DND-41 (cell line): Measurements from ENCODE around the gene FUT7.

Source experiments
- ATAC-seq: fragments of 200-7000 bp; cut with Tn5 transposase; 3 replicates; pipeline ENCODE4 v1.9.1; 2021; ENCODE audit warnings: low read depth; ENCODE audit not compliant: insufficient read depth
- DNase-seq: peaks from one replicate; pipeline ENCODE4 v3.0.0-alpha.2; 2020
- H2AFZ ChIP-seq: 2 replicates; pipeline ENCODE4 v1.6.0; 2012; ENCODE audit warnings: low read depth, low read length
- H3K27ac ChIP-seq: 2 replicates; pipeline ENCODE4 v1.5.1; 2012; ENCODE audit warnings: low read length, inconsistent platforms
- H3K27me3 ChIP-seq: fragments of 200-600 bp; sonication (generic); 2 replicates; pipeline ENCODE4 v1.6.0; 2012; ENCODE audit warnings: low read length, mild to moderate bottlenecking, inconsistent platforms; ENCODE audit not compliant: insufficient read depth, poor library complexity
- H3K36me3 ChIP-seq: 2 replicates; pipeline ENCODE4 v1.5.1; 2012; ENCODE audit warnings: low read length, inconsistent platforms; ENCODE audit not compliant: insufficient read depth
- H3K4me1 ChIP-seq: 2 replicates; pipeline ENCODE4 v1.5.1; 2012; ENCODE audit warnings: mild to moderate bottlenecking, low read length; ENCODE audit not compliant: insufficient read depth
- H3K4me2 ChIP-seq: 2 replicates; pipeline ENCODE4 v1.6.0; 2012; ENCODE audit warnings: mild to moderate bottlenecking, moderate library complexity, low read length, inconsistent platforms; ENCODE audit not compliant: insufficient read depth
- H3K4me3 ChIP-seq, 2 experiments: fragments of 200-600 bp in 1 of 2; shearing (Covaris generic) in 1 of 2; 2 replicates each; pipeline ENCODE4 v1.5.1; 2012 to 2016; ENCODE audit warnings: inconsistent platforms in 2 of 2, low read length in 2 of 2, mild to moderate bottlenecking in 2 of 2, low read depth in 1 of 2, moderate library complexity in 1 of 2
- H3K79me2 ChIP-seq: 2 replicates; pipeline ENCODE4 v1.6.0; 2012; ENCODE audit warnings: low read length, inconsistent platforms; ENCODE audit not compliant: insufficient read depth
- H3K9ac ChIP-seq: 2 replicates; pipeline ENCODE4 v1.6.0; 2012; ENCODE audit warnings: low read depth, mild to moderate bottlenecking, inconsistent platforms, low read length, moderate library complexity
- H3K9me3 ChIP-seq: 2 replicates; pipeline ENCODE4 v1.5.1; 2012; ENCODE audit warnings: low read length, moderate library complexity, mild to moderate bottlenecking, inconsistent platforms; ENCODE audit not compliant: insufficient read depth, severe bottlenecking
- H4K20me1 ChIP-seq: 2 replicates; pipeline ENCODE4 v1.6.0; 2012; ENCODE audit warnings: low read length; ENCODE audit not compliant: insufficient read depth
- CTCF ChIP-seq: IDR thresholded peaks from 2 replicates; pipeline ENCODE4 v1.5.1; 2012; ENCODE audit warnings: borderline replicate concordance, low read length, moderate library complexity, mild to moderate bottlenecking; ENCODE audit not compliant: poor library complexity, severe bottlenecking; ENCODE audit errors: extremely low read depth
- EZH2 ChIP-seq: IDR thresholded peaks from 3 replicates; pipeline ENCODE4 v1.6.1; 2012; ENCODE audit warnings: borderline replicate concordance, low read depth, mild to moderate bottlenecking, moderate library complexity, low read length, inconsistent platforms; ENCODE audit not compliant: severe bottlenecking

Gene FUT7

GRCh38 chr9:137056739-137057415, 25.0 kb upstream of the FUT7 start:
- no peak for ATAC-seq
- Histone ChIP-seq H4K20me1 (no peaks in the 10 kb centered on the region; the same call in 1 of the 2 replicates), H3K4me2 (no peak overlapping the region), H3K27ac (no peak overlapping the region), H3K9ac (no peak overlapping the region), H3K9me3 (no peaks in the 10 kb centered on the region), H3K36me3 (no peaks in the 10 kb centered on the region), H3K79me2 (no peaks in the 10 kb centered on the region), H3K27me3 (no peaks in the 10 kb centered on the region), H2AFZ (no peak overlapping the region), H3K4me1 (no peaks in the 10 kb centered on the region), H3K4me3 (no peak overlapping the region)
- no peak for TF ChIP-seq CTCF
- no peak for TF ChIP-seq EZH2
- no peak for DNase-seq

- no peak overlapping the region for H3K9ac ChIP-seq
- no peaks in the 10 kb centered on the region for H3K79me2 ChIP-seq
- DNase-seq (no peak), ATAC-seq (no peak)
- no peaks in the 10 kb centered on the region for H3K36me3 ChIP-seq
- no peaks in the 10 kb centered on the region for H3K4me1 ChIP-seq
- H2AFZ ChIP-seq: no peak overlapping the region
- H3K27me3 ChIP-seq: no peaks in the 10 kb centered on the region
- H3K27ac ChIP-seq: no peak overlapping the region
- H3K4me2 ChIP-seq: no peak overlapping the region
- H3K4me3 ChIP-seq: no peak overlapping the region
- H4K20me1 ChIP-seq: no peaks in the 10 kb centered on the region; the same call in none of the 2 replicates
- no peaks in the 10 kb centered on the region for H3K9me3 ChIP-seq
- TF ChIP-seq EZH2 (no peak), CTCF (no peak)
Measured at GRCh38 chr9:137055385-137056364, 23.8 kb upstream of the FUT7 start.

- Histone ChIP-seq H3K4me2 (no peak overlapping the region), H3K9me3 (no peaks in the 10 kb centered on the region), H2AFZ (no peak overlapping the region), H4K20me1 (peaks cover 4% of the 10 kb centered on the region), H3K79me2 (no peaks in the 10 kb centered on the region), H3K9ac (no peak overlapping the region), H3K27ac (no peak overlapping the region), H3K36me3 (no peaks in the 10 kb centered on the region), H3K4me3 (no peak overlapping the region), H3K4me1 (no peaks in the 10 kb centered on the region), H3K27me3 (peaks cover 6% of the 10 kb centered on the region)
- no peak for DNase-seq
- ATAC-seq: no peak
- TF ChIP-seq CTCF (no peak), EZH2 (no peak)
Measured at GRCh38 chr9:137054932-137055384, 23.1 kb upstream of the FUT7 start.
